RWPE1 (cell line): ENCODE measurements around the gene PPP6R2.

ENCODE experiments used
- CTCF ChIA-PET: fragments of 350-600 bp; sonication (Branson Sonifier 250); formaldehyde crosslinking; extraction: SDS; loops from one replicate; lab custom pipeline; 2021; lab: Yijun Ruan, JAX
- POLR2A ChIA-PET: fragments of 400-600 bp; formaldehyde crosslinking; extraction: SDS; loops from one replicate; lab custom pipeline; 2020; ENCODE audit warnings: antibody characterized with exemption; ENCODE audit not compliant: low non-redundant PET; lab: Yijun Ruan, JAX
- DNase-seq: peaks from one replicate; pipeline ENCODE4 v3.0.0; 2012; ENCODE audit warnings: low spot score
- H3K27ac ChIP-seq: fragments of 450-650 bp; 2 replicates; pipeline ENCODE4 v1.5.1; 2017
- CTCF ChIP-seq: fragments of 450-650 bp; conservative IDR thresholded peaks from 2 replicates; pipeline ENCODE4 v1.5.1; 2017; ENCODE audit warnings: low read depth, mild to moderate bottlenecking

PPP6R2 gene

GRCh38 chr22:50342651-50343540 lies at the start of gene PPP6R2:
TSS of gene PPP6R2 (plus strand) at chr22:50343327. CDS start at chr22:50393909, 50,582 bp downstream.
- peak; percentile 70 for TF ChIP-seq CTCF
- CTCF ChIA-PET, result interaction anchor here (0.6 to 1.2 kb wide), 8 partner anchors 9 to 1865 kb away, joined by 3 to 9 read pairs (median 4); no protein-coding TSS in a partner anchor
- peak; percentile 63 for DNase-seq
- POLR2A ChIA-PET, result no interaction called here
- H3K27ac ChIP-seq, result peak within 1 kb of the TSS; percentile 92

- no peak for DNase-seq
- CTCF ChIA-PET, result interaction anchor here (0.8 to 1.6 kb wide), 2 partner anchors 9 to 21 kb away, joined by 3 to 5 read pairs; no protein-coding TSS in a partner anchor
- POLR2A ChIA-PET, result interaction anchor here (0.8 to 0.9 kb wide), 2 partner anchors 12 to 19 kb away, joined by 3 read pairs; no protein-coding TSS in a partner anchor
- TF ChIP-seq CTCF, result no peak
- H3K27ac ChIP-seq, result peak overlapping the region; percentile 100
Observed at GRCh38 chr22:50293441-50294318, 49.4 kb upstream of the PPP6R2 start.

GRCh38 chr22:50294319-50294656 lies 48.8 kb upstream of the PPP6R2 start:
- POLR2A ChIA-PET, result interaction anchor here (0.8 to 0.9 kb wide), 2 partner anchors 11 to 18 kb away, joined by 3 read pairs; no protein-coding TSS in a partner anchor
- H3K27ac ChIP-seq, result peak overlapping the region; percentile 100
- CTCF ChIA-PET, result interaction anchor here (0.8 kb wide), 1 partner anchor 22 kb away, joined by 3 read pairs; no protein-coding TSS in a partner anchor
- TF ChIP-seq CTCF, result no peak
- DNase-seq, result no peak

GRCh38 chr22:50296658-50297490 lies 46.3 kb upstream of the PPP6R2 start:
- CTCF ChIA-PET, result no interaction called here
- H3K27ac ChIP-seq, result peak overlapping the region; percentile 100
- TF ChIP-seq CTCF, result no peak
- POLR2A ChIA-PET, result no interaction called here
- DNase-seq, result no peak

- no peak for TF ChIP-seq CTCF
- POLR2A ChIA-PET, result interaction anchor here (0.6 kb wide), 1 partner anchor 15 kb away, joined by 3 read pairs; no protein-coding TSS in a partner anchor
- peak overlapping the region; percentile 100 for H3K27ac ChIP-seq
- no peak for DNase-seq
- CTCF ChIA-PET, result no interaction called here
Observed at GRCh38 chr22:50297510-50298265, 45.4 kb upstream of the PPP6R2 start.
